Stimulated activated CD8-positive, alpha-beta memory T cell treated with anti-CD3 and anti-CD28 coated beads, Interleukin-2, amount 100 ng/mL, for 1 hour (primary cell): Measurements from ENCODE around the gene AVL9.
"Not testable (repeated sequence)": the region's sequence is repeated elsewhere in the genome, so short reads cannot be mapped to it uniquely, and the experiment has no call there.

Source experiments
- DNase-seq, 2 donors: peaks; one replicate each; pipeline ENCODE4 v3.0.0-alpha.2; 2020; ENCODE audit warnings: low read depth in 2 of 2

AVL9 gene

GRCh38 chr7:32637611-32638010 is 142.3 kb downstream of the AVL9 start:
- DNase-seq, result not testable (repeated sequence)
